ENCODE data around the gene LCE3B. TPM values are rescaled to one million over a fixed set of nuclear protein-coding genes. Genes with fewer than 3 reads are reported as not detected.

Gene LCE3B
- total RNA-seq, 3 donors from 2014 or later (not counting 1 experiment from before 2014, with no cell fraction given), result not detected

GRCh38 chr1:152663098-152663497, 49.5 kb downstream of the LCE3B start, which contains the start of gene LCE2D:
LCE2D (plus strand) TSS chr1:152663380; CDS start chr1:152664106, 726 bp downstream.
- Histone ChIP-seq H3K4me3 (ENCODE audit: low read length) (no peak within 1 kb of the TSS), H3K27me3 (ENCODE audit: control insufficient read depth, insufficient read depth, low read length) (no peaks in the 10 kb centered on the region), H3K9me3 (ENCODE audit: control insufficient read depth, insufficient read depth, low read length) (no peaks in the 10 kb centered on the region), H3K27ac (ENCODE audit: low read length) (no peak within 1 kb of the TSS), H3K36me3 (ENCODE audit: control insufficient read depth, insufficient read depth, low read length) (no peaks in the 10 kb centered on the region), H3K4me1 (ENCODE audit: control insufficient read depth, insufficient read depth, low read length) (no peaks in the 10 kb centered on the region)
- Mint-ChIP-seq H3K27me3 (ENCODE audit: low read depth in 2 of 2) (peaks cover 20 to 42% of the 10 kb centered on the region in 2 donors), H3K4me1 (no peaks in the 10 kb centered on the region), H3K4me3 (no peak within 1 kb of the TSS), H3K27ac (no peak within 1 kb of the TSS), H3K36me3 (no peaks in the 10 kb centered on the region), H3K9me3 (no peaks in the 10 kb centered on the region)
- intact Hi-C loops (cut with micrococcal nuclease), result no loop called here
- ATAC-seq (no peak), DNase-seq (no peak)
- 64% methylated on average over 3 of the region's 3 CpGs for WGBS (ENCODE audit: insufficient coverage)
- TF ChIP-seq CTCF (IDR thresholded peaks at IDR 0.05), result no peak

Other genes starting within 250 kb of the LCE3B start
- not detected for gene CRNN, start 199.5 kb upstream of the LCE3B start, total RNA-seq
- not detected for gene LCE5A, start 103.0 kb upstream of the LCE3B start, total RNA-seq
- gene CRCT1, start 99.3 kb upstream of the LCE3B start, total RNA-seq, result not detected
- not detected for gene LCE3E, start 47.0 kb upstream of the LCE3B start, total RNA-seq
- not detected for gene LCE3D, start 33.3 kb upstream of the LCE3B start, total RNA-seq
- not detected for gene LCE3C, start 13.6 kb upstream of the LCE3B start, total RNA-seq
- gene LCE3A, start 9.3 kb downstream of the LCE3B start, total RNA-seq, result not detected
- gene LCE2D, start 49.6 kb downstream of the LCE3B start, total RNA-seq, result not detected
- not detected for gene LCE2C, start 61.5 kb downstream of the LCE3B start, total RNA-seq
- gene LCE2B, start 72.3 kb downstream of the LCE3B start, total RNA-seq, result not detected
- not detected for gene LCE2A, start 84.5 kb downstream of the LCE3B start, total RNA-seq
- not detected for gene LCE4A, start 94.3 kb downstream of the LCE3B start, total RNA-seq
- gene KPRP, start 144.2 kb downstream of the LCE3B start, total RNA-seq, result not detected
- gene LCE1F, start 161.3 kb downstream of the LCE3B start, total RNA-seq, result not detected
- gene LCE1E, start 172.4 kb downstream of the LCE3B start, total RNA-seq, result not detected
- not detected for gene LCE1D, start 182.9 kb downstream of the LCE3B start, total RNA-seq
- not detected for gene LCE1C, start 192.8 kb downstream of the LCE3B start, total RNA-seq
- not detected for gene LCE1B, start 198.2 kb downstream of the LCE3B start, total RNA-seq
- gene LCE1A, start 213.7 kb downstream of the LCE3B start, total RNA-seq, result not detected
- not detected for gene LCE6A, start 229.0 kb downstream of the LCE3B start, total RNA-seq
- not detected for gene LCE7A, start 246.2 kb downstream of the LCE3B start, total RNA-seq